Ectodermal cell (in vitro differentiated cells): ENCODE data around the gene CYB561D1.

Source experiments
- H3K27ac ChIP-seq: 2 replicates; pipeline ENCODE4 v1.7.0; 2013; ENCODE audit warnings: mild to moderate bottlenecking, low read depth, low read length; ENCODE audit not compliant: insufficient read depth, poor library complexity, severe bottlenecking
- H3K27me3 ChIP-seq: 2 replicates; pipeline ENCODE4 v1.7.0; 2013; ENCODE audit warnings: mild to moderate bottlenecking, low read length; ENCODE audit not compliant: insufficient read depth, control insufficient read depth, poor library complexity, severe bottlenecking
- H3K36me3 ChIP-seq: one replicate; pipeline ENCODE4 v1.7.0; 2013; ENCODE audit warnings: low read length; ENCODE audit not compliant: control insufficient read depth, insufficient read depth
- H3K4me1 ChIP-seq: one replicate; pipeline ENCODE4 v1.7.0; 2013; ENCODE audit warnings: low read length; ENCODE audit not compliant: control insufficient read depth, insufficient read depth
- H3K4me3 ChIP-seq: 2 replicates; pipeline ENCODE4 v1.7.0; 2013; ENCODE audit warnings: low read depth, low read length, control low read depth; ENCODE audit not compliant: insufficient read depth
- H3K9me3 ChIP-seq: 2 replicates; pipeline ENCODE4 v1.7.0; 2013; ENCODE audit warnings: mild to moderate bottlenecking, low read length, moderate library complexity; ENCODE audit not compliant: control insufficient read depth
- WGBS, 2 experiments: methylation state at CpG; one replicate each; pipeline ENCODE4 v1.1.7; 2013; ENCODE audit warnings: missing lambda C conversion rate in 2 of 2; 5-methylcytosine and 5-hydroxymethylcytosine counted together

The CYB561D1 gene

DNA sequence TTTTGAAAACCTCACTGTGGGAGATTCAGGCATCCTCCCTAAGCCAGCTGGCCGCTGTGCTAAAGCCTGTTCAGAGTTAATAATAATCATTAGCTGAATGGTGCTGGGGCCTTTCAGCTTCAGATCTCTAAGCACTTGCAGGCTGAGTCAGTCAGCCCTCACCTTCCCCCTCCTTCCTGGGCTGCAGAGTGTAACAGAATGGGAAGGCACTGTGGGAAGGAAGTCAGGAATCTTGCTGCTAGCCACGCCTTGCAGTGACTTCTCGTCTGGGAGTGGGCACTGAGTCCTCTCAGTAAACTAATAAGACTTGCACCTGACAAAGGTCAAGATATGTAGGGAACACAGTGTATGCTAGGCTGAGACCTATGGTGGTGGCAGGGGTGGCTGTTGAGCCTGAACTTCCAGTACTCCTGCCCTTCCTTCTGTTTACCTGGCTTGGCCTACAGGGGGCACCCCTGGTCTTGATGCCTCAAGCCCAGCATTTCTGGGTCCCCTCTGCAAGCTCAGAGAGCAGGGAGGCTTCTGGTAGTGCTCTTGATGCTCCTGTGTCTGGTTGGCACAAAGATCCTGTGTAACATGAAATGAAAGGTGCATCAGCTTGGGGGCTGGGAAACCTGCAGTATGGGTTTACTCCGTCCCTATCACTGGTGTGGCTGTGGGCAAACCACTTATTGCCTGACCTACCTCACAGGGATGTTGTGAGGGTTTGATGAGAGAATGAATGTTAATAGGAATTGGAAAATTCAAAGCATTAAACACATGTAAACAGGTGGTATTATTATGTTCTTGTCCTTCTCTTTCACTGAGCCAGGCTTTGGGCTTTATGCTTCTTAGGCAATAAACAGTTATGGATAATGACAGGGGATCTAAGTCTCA lies 6.0 kb downstream of the CYB561D1 start:
- 73 to 85% methylated on average over 4 of the region's 4 CpGs for WGBS, 2 experiments
- Histone ChIP-seq H3K4me3 (no peak overlapping the region), H3K4me1 (peaks cover 14% of the 10 kb centered on the region), H3K27me3 (no peaks in the 10 kb centered on the region), H3K9me3 (no peaks in the 10 kb centered on the region), H3K36me3 (no peaks in the 10 kb centered on the region), H3K27ac (no peak overlapping the region)

DNA sequence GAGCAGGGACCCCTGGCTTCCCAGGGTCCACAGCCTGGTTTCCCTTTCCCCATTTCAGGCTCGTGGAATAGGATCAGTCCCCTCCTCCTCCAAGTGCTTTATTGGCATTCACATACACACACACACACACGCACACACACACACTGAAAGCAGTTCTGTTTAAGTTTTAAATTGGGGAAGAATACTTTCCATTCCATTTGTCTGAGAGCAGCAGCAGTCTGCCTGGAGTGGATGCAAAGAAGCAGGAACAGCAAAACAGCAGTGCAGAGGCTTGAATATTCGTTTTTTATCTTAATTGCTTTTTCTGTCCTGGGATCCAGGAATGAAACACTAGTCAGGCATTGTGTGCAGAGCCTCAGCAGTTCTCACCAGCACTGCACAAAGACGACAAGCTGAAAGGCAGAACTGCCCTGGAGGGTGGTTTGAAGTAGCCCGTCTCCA lies 7.1 kb downstream of the CYB561D1 start:
- H3K36me3 ChIP-seq = no peaks in the 10 kb centered on the region
- H3K9me3 ChIP-seq = no peaks in the 10 kb centered on the region
- no peak overlapping the region for H3K27ac ChIP-seq
- H3K27me3 ChIP-seq = no peaks in the 10 kb centered on the region
- 73 to 75% methylated on average over 5 of the region's 5 CpGs for WGBS, 2 experiments
- H3K4me3 ChIP-seq = no peak overlapping the region
- H3K4me1 ChIP-seq = peaks cover 14% of the 10 kb centered on the region

- Histone ChIP-seq H3K36me3 (no peaks in the 10 kb centered on the region), H3K27ac (no peak overlapping the region), H3K9me3 (no peaks in the 10 kb centered on the region), H3K27me3 (no peaks in the 10 kb centered on the region), H3K4me3 (no peak overlapping the region), H3K4me1 (peaks cover 14% of the 10 kb centered on the region)
- 84% methylated on average over 5 of the region's 5 CpGs for whole genome bisulfite sequencing, 2 experiments
Measured at GRCh38 chr1:109501644-109502363, 7.9 kb downstream of the CYB561D1 start.

GRCh38 chr1:109502364-109502851 lies 8.5 kb downstream of the CYB561D1 start:
- WGBS, 2 experiments = 84 to 89% methylated on average over 3 of the region's 3 CpGs
- Histone ChIP-seq H3K27ac (no peak overlapping the region), H3K36me3 (no peaks in the 10 kb centered on the region), H3K4me1 (peaks cover 11% of the 10 kb centered on the region), H3K4me3 (no peak overlapping the region), H3K27me3 (peaks cover under 1% of the 10 kb centered on the region), H3K9me3 (no peaks in the 10 kb centered on the region)

DNA sequence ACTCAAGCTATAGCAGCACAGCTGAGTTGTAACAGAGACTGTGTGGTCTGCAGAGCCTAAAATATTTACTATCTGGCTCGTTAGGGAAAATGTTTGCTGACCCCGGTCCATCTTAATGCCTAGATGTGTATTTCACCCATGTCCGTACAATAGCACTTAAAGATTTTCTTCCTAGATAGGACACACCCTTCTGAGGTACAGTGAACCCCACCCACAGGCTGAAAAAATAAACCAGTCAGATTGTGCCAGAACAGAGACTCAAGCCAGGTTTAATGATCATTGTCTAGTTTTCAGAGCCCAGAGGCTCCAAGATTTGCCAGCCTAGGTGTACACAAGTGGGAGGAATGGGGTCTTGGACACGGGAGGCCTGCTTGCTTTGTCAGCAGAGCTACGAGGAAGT lies 10.0 kb downstream of the CYB561D1 start:
- H3K4me1 ChIP-seq = peaks cover 5% of the 10 kb centered on the region
- H3K27me3 ChIP-seq = peaks cover 11% of the 10 kb centered on the region
- no peaks in the 10 kb centered on the region for H3K9me3 ChIP-seq
- no peak overlapping the region for H3K4me3 ChIP-seq
- 91 to 95% methylated on average over 5 of the region's 5 CpGs for WGBS, 2 experiments
- H3K36me3 ChIP-seq = no peaks in the 10 kb centered on the region
- H3K27ac ChIP-seq = no peak overlapping the region

- Histone ChIP-seq H3K27me3 (peaks cover 19% of the 10 kb centered on the region), H3K9me3 (no peaks in the 10 kb centered on the region), H3K27ac (no peak overlapping the region), H3K4me3 (no peak overlapping the region), H3K4me1 (peaks cover 4% of the 10 kb centered on the region), H3K36me3 (no peaks in the 10 kb centered on the region)
- WGBS, 2 experiments = 82 to 90% methylated on average over 1 of the region's 1 CpG
Measured at GRCh38 chr1:109504974-109505373, 11.1 kb downstream of the CYB561D1 start.

DNA sequence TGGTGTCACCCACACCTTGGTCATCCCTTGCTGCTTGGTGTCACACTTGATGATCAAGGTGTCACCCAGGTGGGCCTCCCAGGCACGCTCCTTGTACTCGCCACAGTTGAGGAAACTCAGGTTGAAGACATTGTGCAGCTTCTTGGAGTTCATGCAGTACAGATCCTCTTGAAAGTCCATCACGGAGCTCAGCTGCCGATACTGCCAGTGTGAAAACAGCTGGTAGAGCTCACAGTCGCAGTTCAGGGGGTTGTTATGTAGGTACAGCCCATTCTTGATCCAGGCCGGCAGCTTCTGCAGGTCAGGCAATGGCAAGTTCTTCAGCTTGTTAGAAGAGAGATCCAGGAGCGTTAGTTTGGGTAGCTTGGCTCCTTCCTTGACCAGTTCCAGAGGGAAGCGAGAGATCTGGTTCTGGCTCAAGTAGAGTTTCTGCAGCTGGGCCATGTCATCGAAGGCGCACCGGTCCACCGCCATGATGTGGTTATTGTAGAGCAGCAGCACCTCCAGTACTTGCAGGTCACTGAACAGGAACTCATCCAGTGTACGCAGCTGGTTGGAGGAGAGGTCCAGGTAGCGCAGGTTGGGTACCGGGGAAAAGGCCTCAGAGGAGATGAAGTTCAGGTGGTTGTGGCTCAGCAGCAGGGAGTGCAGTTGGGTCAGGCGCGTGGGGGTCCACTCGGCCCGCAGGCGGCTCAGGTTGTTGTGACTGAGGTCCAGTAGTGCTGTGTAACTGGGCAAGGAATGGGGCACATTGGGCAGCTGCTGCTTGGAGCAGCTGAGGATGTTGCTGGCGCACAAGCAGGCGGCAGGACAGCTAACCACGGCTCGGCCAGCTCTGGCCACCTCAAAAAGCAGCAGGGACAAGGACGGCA lies 14.3 kb downstream of the CYB561D1 start:
- Histone ChIP-seq H3K9me3 (no peaks in the 10 kb centered on the region), H3K27me3 (peaks cover 50% of the 10 kb centered on the region)

GRCh38 chr1:109508873-109509175 lies 14.9 kb downstream of the CYB561D1 start:
- H3K27ac ChIP-seq = no peak overlapping the region
- H3K4me3 ChIP-seq = peak overlapping the region; percentile 54
- peaks cover 50% of the 10 kb centered on the region for H3K27me3 ChIP-seq
- no peaks in the 10 kb centered on the region for H3K36me3 ChIP-seq
- H3K4me1 ChIP-seq = peaks cover 11% of the 10 kb centered on the region
- H3K9me3 ChIP-seq = no peaks in the 10 kb centered on the region
- WGBS, 2 experiments = 68 to 80% methylated on average over 5 to 7 of the region's 7 CpGs

More for the DNA sequence above, 14.3 kb downstream of the CYB561D1 start:
- H3K4me1 ChIP-seq = peaks cover 11% of the 10 kb centered on the region
- H3K27ac ChIP-seq = no peak overlapping the region
- no peak overlapping the region for H3K4me3 ChIP-seq
- no peaks in the 10 kb centered on the region for H3K36me3 ChIP-seq
- WGBS, 2 experiments = 92% methylated on average over 25 of the region's 25 CpGs

GRCh38 chr1:109509176-109510134 lies 15.6 kb downstream of the CYB561D1 start, which contains the start of gene AMIGO1:
Gene AMIGO1 (minus strand): TSS chr1:109509727. CDS start chr1:109508912, 815 bp downstream.
- H3K27ac ChIP-seq = no peak within 1 kb of the TSS
- H3K27me3 ChIP-seq = peaks cover 50% of the 10 kb centered on the region
- no peaks in the 10 kb centered on the region for H3K36me3 ChIP-seq
- peaks cover 11% of the 10 kb centered on the region for H3K4me1 ChIP-seq
- H3K9me3 ChIP-seq = no peaks in the 10 kb centered on the region
- WGBS, 2 experiments = 1% methylated on average over 100 of the region's 100 CpGs
- H3K4me3 ChIP-seq = peak within 1 kb of the TSS; percentile 54
